Liver (tissue), 9 donors: ENCODE measurements around the gene ATP11A. TPM values are rescaled to one million over a fixed set of nuclear protein-coding genes. Genes with fewer than 3 reads are reported as not detected.

Source experiments
- DNase-seq: peaks from one replicate; pipeline ENCODE4 v3.0.0-alpha.2; 2017; ENCODE audit warnings: low spot score
- H3K27ac ChIP-seq, 2 donors: one replicate each; pipeline ENCODE4 v1.7.0; 2013; ENCODE audit warnings: inconsistent platforms in 2 of 2, low read length in 2 of 2, control low read depth in 1 of 2, low read depth in 1 of 2, mild to moderate bottlenecking in 1 of 2
- H3K27me3 ChIP-seq, 4 donors: one replicate each; pipeline versions ENCODE4 v1.6.1 to v1.7.0; 2013; ENCODE audit warnings: low read length in 3 of 4, inconsistent platforms in 1 of 4, mild to moderate bottlenecking in 1 of 4, moderate library complexity in 1 of 4; ENCODE audit not compliant: control insufficient read depth in 4 of 4, insufficient read depth in 4 of 4
- H3K36me3 ChIP-seq, 4 donors: one replicate each; pipeline versions ENCODE4 v1.6.1 to v1.7.0; 2013; ENCODE audit warnings: low read length in 3 of 4, mild to moderate bottlenecking in 3 of 4, low read depth in 1 of 4, moderate library complexity in 1 of 4; ENCODE audit not compliant: control insufficient read depth in 4 of 4, insufficient read depth in 3 of 4
- H3K4me1 ChIP-seq, 4 donors: one replicate each; pipeline versions ENCODE4 v1.6.1 to v1.7.0; 2013; ENCODE audit warnings: low read length in 3 of 4, mild to moderate bottlenecking in 3 of 4, moderate library complexity in 1 of 4; ENCODE audit not compliant: control insufficient read depth in 4 of 4, insufficient read depth in 4 of 4
- H3K4me3 ChIP-seq, 3 donors: one replicate each; pipeline versions ENCODE4 v1.6.1 to v1.7.0; 2013; ENCODE audit warnings: low read length in 3 of 3, control low read depth in 1 of 3, low read depth in 1 of 3, mild to moderate bottlenecking in 1 of 3
- H3K9ac ChIP-seq, 2 donors: one replicate each; pipeline ENCODE4 v1.7.0; 2013; ENCODE audit warnings: low read length in 2 of 2, mild to moderate bottlenecking in 2 of 2, moderate library complexity in 2 of 2, control low read depth in 1 of 2, low read depth in 1 of 2
- H3K9me3 ChIP-seq, 4 donors: one replicate each; pipeline versions ENCODE4 v1.6.1 to v1.7.0; 2013; ENCODE audit warnings: low read length in 3 of 4; ENCODE audit not compliant: control insufficient read depth in 4 of 4
- ATF3 ChIP-seq: IDR thresholded peaks from 2 replicates; pipeline ENCODE4 v1.6.1; 2016; ENCODE audit warnings: antibody characterized with exemption
- CTCF ChIP-seq: fragments of 150-350 bp; IDR thresholded peaks from 2 replicates; pipeline ENCODE4 v1.5.1; 2017; ENCODE audit warnings: improper control_type of control experiment, low read depth, low read length; ENCODE audit not compliant: missing input control
- EGR1 ChIP-seq, 2 donors: IDR thresholded peaks; 2 replicates each; pipeline ENCODE4 v1.6.1; 2016 to 2018; ENCODE audit warnings: antibody characterized with exemption in 2 of 2, low read depth in 2 of 2
- FOXA1 ChIP-seq: IDR thresholded peaks from 2 replicates; pipeline ENCODE4 v1.6.1; 2016; ENCODE audit warnings: antibody characterized with exemption
- FOXA2 ChIP-seq: IDR thresholded peaks from 2 replicates; pipeline ENCODE4 v1.6.1; 2016; ENCODE audit warnings: antibody characterized with exemption
- GABPA ChIP-seq, 2 donors: IDR thresholded peaks in 1 of 2; conservative IDR thresholded peaks in 1 of 2; 2 replicates each; pipeline ENCODE4 v1.6.1; 2016; ENCODE audit warnings: antibody characterized with exemption in 2 of 2, mild to moderate bottlenecking in 1 of 2, moderate library complexity in 1 of 2
- HNF4A ChIP-seq, 2 donors: conservative IDR thresholded peaks; 2 replicates each; pipeline ENCODE4 v1.6.1; 2016; ENCODE audit warnings: antibody characterized with exemption in 2 of 2, mild to moderate bottlenecking in 2 of 2
- HNF4G ChIP-seq: IDR thresholded peaks from 2 replicates; pipeline ENCODE4 v1.6.1; 2016; ENCODE audit warnings: antibody characterized with exemption
- JUND ChIP-seq, 2 donors: IDR thresholded peaks; 2 replicates each; pipeline ENCODE4 v1.6.1; 2016; ENCODE audit warnings: antibody characterized with exemption in 2 of 2
- MAX ChIP-seq: IDR thresholded peaks from 2 replicates; pipeline ENCODE4 v1.6.1; 2016; ENCODE audit warnings: antibody characterized with exemption
- NR2F2 ChIP-seq: IDR thresholded peaks from 2 replicates; pipeline ENCODE4 v1.6.1; 2016; ENCODE audit warnings: antibody characterized with exemption
- RAD21 ChIP-seq, 2 donors: IDR thresholded peaks; 2 replicates each; pipeline ENCODE4 v1.6.1; 2016; ENCODE audit warnings: antibody characterized with exemption in 2 of 2, mild to moderate bottlenecking in 2 of 2
- RXRA ChIP-seq, 2 donors: IDR thresholded peaks; 2 replicates each; pipeline ENCODE4 v1.6.1; 2017 to 2018; ENCODE audit warnings: antibody characterized with exemption in 2 of 2, mild to moderate bottlenecking in 1 of 2
- SP1 ChIP-seq: IDR thresholded peaks from 2 replicates; pipeline ENCODE4 v1.6.1; 2018; ENCODE audit warnings: antibody characterized with exemption, mild to moderate bottlenecking
- TAF1 ChIP-seq: conservative IDR thresholded peaks from 2 replicates; pipeline ENCODE4 v1.6.1; 2016; ENCODE audit warnings: antibody characterized with exemption, mild to moderate bottlenecking
- YY1 ChIP-seq: IDR thresholded peaks from 2 replicates; pipeline ENCODE4 v1.6.1; 2016; ENCODE audit warnings: antibody characterized with exemption, mild to moderate bottlenecking
- ZBTB33 ChIP-seq: IDR thresholded peaks from 2 replicates; pipeline ENCODE4 v1.6.1; 2016; ENCODE audit warnings: antibody characterized with exemption
- WGBS: extraction: QIAGEN DNeasy Blood & Tissue Kit; methylation state at CpG from one replicate; pipeline ENCODE4 v1.1.7; 2013; 5-methylcytosine and 5-hydroxymethylcytosine counted together
- polyA plus RNA-seq, 2 donors: library from polyadenylated mRNA; stranded (reverse) in 1 of 2; unstranded in 1 of 2; fragments of 200-250 nt in 1 of 2; fragments of >200 nt in 1 of 2; fragmentation: Nextera tagmentation in 1 of 2; extraction: Ambion mirVana in 1 of 2; gene quantifications; one replicate each; pipeline versions ENCODE4 v1.2.1 to v1.2.3, GENCODE V29; 2013 to 2015
- total RNA-seq, 2 donors: library from RNA; depleted of rRNA; stranded (reverse); fragments of >200 nt; gene quantifications; one replicate each; pipeline ENCODE4 v1.2.3, GENCODE V29; 2014
- TF ChIP-seq, protein P1 (sequence below): IDR thresholded peaks from 2 replicates; pipeline ENCODE4 v1.6.1; 2016; ENCODE audit warnings: antibody characterized with exemption, mild to moderate bottlenecking
- donor health status: healthy.
- donor health status: healthy.
- donor health status: healthy.
- donor health status: healthy.
- donor health status: healthy.

ATP11A gene
- total and polyA plus RNA-seq, 4 donors, result 8.7 to 27.9 (median 13.8) TPM

- DNase-seq, result no peak
- Histone ChIP-seq H3K4me3 (no peak overlapping the region), H3K27ac (no peak overlapping the region), H3K4me1 (no peaks in the 10 kb centered on the region), H3K9me3 (peaks cover 0 to 2% (median 0%) of the 10 kb centered on the region in 4 donors), H3K36me3 (peaks cover 3 to 43% (median 16%) of the 10 kb centered on the region in 4 donors), H3K27me3 (no peaks in the 10 kb centered on the region), H3K9ac (no peak overlapping the region)
- TF ChIP-seq HNF4A (conservative IDR thresholded peaks at IDR 0.05) (no peak), EGR1 (IDR thresholded peaks at IDR 0.05; ENCODE audit: low read depth in 2 of 2) (no peak), FOXA1 (no peak), RXRA (IDR thresholded peaks at IDR 0.05) (no peak), JUND (IDR thresholded peaks at IDR 0.05) (no peak), TAF1 (no peak), NR2F2 (no peak), FOXA2 (no peak), ATF3 (no peak), RAD21 (IDR thresholded peaks at IDR 0.05) (no peak)
- 99% methylated on average over 6 of the region's 6 CpGs for WGBS
These were observed 160.4 kb downstream of the ATP11A start for GRCh38 chr13:112850273-112850672.

DNA sequence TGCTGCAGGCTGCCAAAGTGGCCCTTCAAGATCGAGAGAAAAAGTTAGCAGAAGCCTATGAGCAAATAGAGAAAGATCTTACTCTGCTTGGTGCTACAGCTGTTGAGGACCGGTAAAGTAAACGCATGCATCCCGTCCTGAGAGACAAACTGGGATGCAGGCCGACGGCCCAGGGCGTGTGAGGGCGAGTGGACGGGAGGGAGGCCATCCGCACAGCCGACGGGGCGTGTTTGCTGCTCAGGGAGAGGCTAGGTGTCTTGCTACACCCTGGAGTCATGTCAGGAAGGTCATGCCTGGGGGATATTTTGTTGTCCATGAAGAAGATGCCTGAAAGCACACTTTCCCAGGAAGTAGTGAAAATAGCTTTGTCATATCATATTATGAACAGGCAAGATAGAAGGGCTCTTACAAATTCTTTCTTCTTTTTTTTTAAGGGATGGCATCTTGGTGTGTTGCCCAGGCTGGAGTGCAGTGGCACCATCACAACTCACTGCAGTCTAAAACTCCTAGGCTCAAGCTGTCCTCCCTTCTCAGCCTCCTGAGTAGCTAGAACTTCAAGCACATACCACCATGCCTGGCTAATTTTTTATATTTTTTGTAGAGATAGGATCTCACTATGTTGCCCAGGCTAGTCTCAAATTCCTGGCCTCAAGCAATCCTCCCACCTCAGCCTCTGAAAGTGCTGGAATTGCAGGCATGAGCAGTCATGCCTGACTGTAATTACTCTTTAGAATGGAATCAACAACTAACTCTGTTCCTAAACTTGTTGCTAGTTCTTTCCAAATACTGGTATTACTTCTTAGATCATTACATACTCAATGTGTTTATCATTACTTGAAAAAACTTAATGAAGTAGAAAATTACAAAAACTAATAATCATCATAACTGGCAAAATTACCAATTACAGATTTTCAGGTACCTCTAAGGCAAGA, 161.5 kb downstream of the ATP11A start:
- H3K27ac ChIP-seq, result no peak overlapping the region
- H3K9me3 ChIP-seq, result peaks cover 0 to 2% (median 0%) of the 10 kb centered on the region in 4 donors
- WGBS, result 97% methylated on average over 13 of the region's 13 CpGs
- TF ChIP-seq FOXA1, result no peak
- no peak for TF ChIP-seq FOXA2
- TF ChIP-seq HNF4G, result no peak
- TF ChIP-seq RAD21 (IDR thresholded peaks at IDR 0.05), result no peak
- no peak for TF ChIP-seq RXRA (IDR thresholded peaks at IDR 0.05)
- no peak for TF ChIP-seq ATF3
- no peak for TF ChIP-seq MAX
- no peak for TF ChIP-seq YY1
- no peak for TF ChIP-seq CTCF
- TF ChIP-seq, protein P1, sequence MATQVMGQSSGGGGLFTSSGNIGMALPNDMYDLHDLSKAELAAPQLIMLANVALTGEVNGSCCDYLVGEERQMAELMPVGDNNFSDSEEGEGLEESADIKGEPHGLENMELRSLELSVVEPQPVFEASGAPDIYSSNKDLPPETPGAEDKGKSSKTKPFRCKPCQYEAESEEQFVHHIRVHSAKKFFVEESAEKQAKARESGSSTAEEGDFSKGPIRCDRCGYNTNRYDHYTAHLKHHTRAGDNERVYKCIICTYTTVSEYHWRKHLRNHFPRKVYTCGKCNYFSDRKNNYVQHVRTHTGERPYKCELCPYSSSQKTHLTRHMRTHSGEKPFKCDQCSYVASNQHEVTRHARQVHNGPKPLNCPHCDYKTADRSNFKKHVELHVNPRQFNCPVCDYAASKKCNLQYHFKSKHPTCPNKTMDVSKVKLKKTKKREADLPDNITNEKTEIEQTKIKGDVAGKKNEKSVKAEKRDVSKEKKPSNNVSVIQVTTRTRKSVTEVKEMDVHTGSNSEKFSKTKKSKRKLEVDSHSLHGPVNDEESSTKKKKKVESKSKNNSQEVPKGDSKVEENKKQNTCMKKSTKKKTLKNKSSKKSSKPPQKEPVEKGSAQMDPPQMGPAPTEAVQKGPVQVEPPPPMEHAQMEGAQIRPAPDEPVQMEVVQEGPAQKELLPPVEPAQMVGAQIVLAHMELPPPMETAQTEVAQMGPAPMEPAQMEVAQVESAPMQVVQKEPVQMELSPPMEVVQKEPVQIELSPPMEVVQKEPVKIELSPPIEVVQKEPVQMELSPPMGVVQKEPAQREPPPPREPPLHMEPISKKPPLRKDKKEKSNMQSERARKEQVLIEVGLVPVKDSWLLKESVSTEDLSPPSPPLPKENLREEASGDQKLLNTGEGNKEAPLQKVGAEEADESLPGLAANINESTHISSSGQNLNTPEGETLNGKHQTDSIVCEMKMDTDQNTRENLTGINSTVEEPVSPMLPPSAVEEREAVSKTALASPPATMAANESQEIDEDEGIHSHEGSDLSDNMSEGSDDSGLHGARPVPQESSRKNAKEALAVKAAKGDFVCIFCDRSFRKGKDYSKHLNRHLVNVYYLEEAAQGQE, result no peak
- TF ChIP-seq SP1, result no peak
- TF ChIP-seq TAF1, result no peak
- no peak for TF ChIP-seq HNF4A (conservative IDR thresholded peaks at IDR 0.05)
- TF ChIP-seq NR2F2, result no peak
- no peak for TF ChIP-seq ZBTB33
- no peak for TF ChIP-seq JUND (IDR thresholded peaks at IDR 0.05)
- no peak for TF ChIP-seq EGR1 (IDR thresholded peaks at IDR 0.05; ENCODE audit: low read depth in 2 of 2)
- no peak for TF ChIP-seq GABPA (IDR thresholded peaks at IDR 0.05 in 1 of 2, conservative IDR thresholded peaks at IDR 0.05 in 1 of 2)
- H3K9ac ChIP-seq, result no peak overlapping the region
- H3K4me3 ChIP-seq, result no peak overlapping the region
- no peak for DNase-seq
- H3K27me3 ChIP-seq, result no peaks in the 10 kb centered on the region
- no peaks in the 10 kb centered on the region for H3K4me1 ChIP-seq
- peaks cover 6 to 46% (median 24%) of the 10 kb centered on the region in 4 donors for H3K36me3 ChIP-seq
